IMR-90 (cell line): ENCODE results near the gene DNM3.

ENCODE experiments used
- BHLHE40 ChIP-seq: fragments of 150-350 bp; IDR thresholded peaks from 2 replicates; pipeline ENCODE4 v1.6.1; 2016; ENCODE audit warnings: mild to moderate bottlenecking, low read depth, low read length
- CEBPB ChIP-seq: IDR thresholded peaks from 2 replicates; pipeline ENCODE4 v1.6.1; 2012; ENCODE audit warnings: low read depth, low read length, improper control_type of control experiment
- POLR2A ChIP-seq: IDR thresholded peaks from 2 replicates; pipeline ENCODE4 v1.6.1; 2012; ENCODE audit warnings: mild to moderate bottlenecking, low read depth, low read length
- RAD21 ChIP-seq: IDR thresholded peaks from 2 replicates; pipeline ENCODE4 v1.6.1; 2012; ENCODE audit warnings: low read length, improper control_type of control experiment
- RCOR1 ChIP-seq: IDR thresholded peaks from 2 replicates; pipeline ENCODE4 v1.6.1; 2012; ENCODE audit warnings: mild to moderate bottlenecking, low read length, improper control_type of control experiment; ENCODE audit not compliant: insufficient replicate concordance
- SMC3 ChIP-seq: fragments of 150-350 bp; IDR thresholded peaks from 2 replicates; pipeline ENCODE4 v1.6.1; 2016; ENCODE audit warnings: low read depth, mild to moderate bottlenecking, antibody characterized with exemption, low read length, moderate library complexity
- TF ChIP-seq, protein P1 (sequence below): conservative IDR thresholded peaks from 2 replicates; pipeline ENCODE4 v1.5.1; 2012; ENCODE audit warnings: mild to moderate bottlenecking, low read depth, low read length, improper control_type of control experiment
- TF ChIP-seq, protein P2 (sequence below): fragments of 150-350 bp; IDR thresholded peaks from 2 replicates; pipeline ENCODE4 v1.6.1; 2017; ENCODE audit warnings: mild to moderate bottlenecking, antibody characterized with exemption, low read length, low read depth
- TF ChIP-seq, protein P3 (sequence below): fragments of 150-350 bp; IDR thresholded peaks from 2 replicates; pipeline ENCODE4 v1.6.1; 2016; ENCODE audit warnings: low read depth, mild to moderate bottlenecking, low read length, moderate library complexity, borderline replicate concordance

DNA sequence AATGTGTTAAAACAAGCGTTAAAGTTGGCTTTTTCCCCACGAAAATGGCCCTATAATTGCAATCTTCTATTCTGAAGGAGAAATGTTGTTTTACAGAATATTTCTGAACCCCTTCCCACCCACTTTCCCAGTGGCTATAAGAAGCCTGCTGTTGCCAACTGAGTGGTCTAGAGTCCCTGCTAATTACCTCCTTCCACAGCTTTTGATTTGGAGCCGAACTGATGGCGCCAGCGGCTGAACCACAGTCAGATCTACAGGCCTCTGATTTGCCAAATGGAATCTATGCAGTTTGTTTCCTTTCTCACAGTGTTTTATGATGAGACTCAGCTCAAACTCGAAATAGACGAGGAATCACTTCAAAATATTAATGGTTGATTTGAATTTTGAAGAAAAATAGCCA is 503.1 kb downstream of the DNM3 start:
- TF ChIP-seq, protein P1, sequence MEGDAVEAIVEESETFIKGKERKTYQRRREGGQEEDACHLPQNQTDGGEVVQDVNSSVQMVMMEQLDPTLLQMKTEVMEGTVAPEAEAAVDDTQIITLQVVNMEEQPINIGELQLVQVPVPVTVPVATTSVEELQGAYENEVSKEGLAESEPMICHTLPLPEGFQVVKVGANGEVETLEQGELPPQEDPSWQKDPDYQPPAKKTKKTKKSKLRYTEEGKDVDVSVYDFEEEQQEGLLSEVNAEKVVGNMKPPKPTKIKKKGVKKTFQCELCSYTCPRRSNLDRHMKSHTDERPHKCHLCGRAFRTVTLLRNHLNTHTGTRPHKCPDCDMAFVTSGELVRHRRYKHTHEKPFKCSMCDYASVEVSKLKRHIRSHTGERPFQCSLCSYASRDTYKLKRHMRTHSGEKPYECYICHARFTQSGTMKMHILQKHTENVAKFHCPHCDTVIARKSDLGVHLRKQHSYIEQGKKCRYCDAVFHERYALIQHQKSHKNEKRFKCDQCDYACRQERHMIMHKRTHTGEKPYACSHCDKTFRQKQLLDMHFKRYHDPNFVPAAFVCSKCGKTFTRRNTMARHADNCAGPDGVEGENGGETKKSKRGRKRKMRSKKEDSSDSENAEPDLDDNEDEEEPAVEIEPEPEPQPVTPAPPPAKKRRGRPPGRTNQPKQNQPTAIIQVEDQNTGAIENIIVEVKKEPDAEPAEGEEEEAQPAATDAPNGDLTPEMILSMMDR: no peak
- TF ChIP-seq POLR2A (no peak), RCOR1 (no peak), BHLHE40 (no peak), SMC3 (no peak), RAD21 (no peak), CEBPB (no peak)
- TF ChIP-seq, protein P2, sequence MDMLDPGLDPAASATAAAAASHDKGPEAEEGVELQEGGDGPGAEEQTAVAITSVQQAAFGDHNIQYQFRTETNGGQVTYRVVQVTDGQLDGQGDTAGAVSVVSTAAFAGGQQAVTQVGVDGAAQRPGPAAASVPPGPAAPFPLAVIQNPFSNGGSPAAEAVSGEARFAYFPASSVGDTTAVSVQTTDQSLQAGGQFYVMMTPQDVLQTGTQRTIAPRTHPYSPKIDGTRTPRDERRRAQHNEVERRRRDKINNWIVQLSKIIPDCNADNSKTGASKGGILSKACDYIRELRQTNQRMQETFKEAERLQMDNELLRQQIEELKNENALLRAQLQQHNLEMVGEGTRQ: no peak
- TF ChIP-seq, protein P3, sequence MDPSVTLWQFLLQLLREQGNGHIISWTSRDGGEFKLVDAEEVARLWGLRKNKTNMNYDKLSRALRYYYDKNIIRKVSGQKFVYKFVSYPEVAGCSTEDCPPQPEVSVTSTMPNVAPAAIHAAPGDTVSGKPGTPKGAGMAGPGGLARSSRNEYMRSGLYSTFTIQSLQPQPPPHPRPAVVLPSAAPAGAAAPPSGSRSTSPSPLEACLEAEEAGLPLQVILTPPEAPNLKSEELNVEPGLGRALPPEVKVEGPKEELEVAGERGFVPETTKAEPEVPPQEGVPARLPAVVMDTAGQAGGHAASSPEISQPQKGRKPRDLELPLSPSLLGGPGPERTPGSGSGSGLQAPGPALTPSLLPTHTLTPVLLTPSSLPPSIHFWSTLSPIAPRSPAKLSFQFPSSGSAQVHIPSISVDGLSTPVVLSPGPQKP: no peak
